ENCODE measurements around the gene CFAP97D1. TPM values are rescaled to one million over a fixed set of nuclear protein-coding genes. Genes with fewer than 3 reads are reported as not detected.
"Not testable (repeated sequence)": the region's sequence is repeated elsewhere in the genome, so short reads cannot be mapped to it uniquely, and the experiment has no call there.

Gene CFAP97D1
- total and polyA plus RNA-seq, 2 experiments from 2014 or later: 0.07 to 0.10 TPM

DNA sequence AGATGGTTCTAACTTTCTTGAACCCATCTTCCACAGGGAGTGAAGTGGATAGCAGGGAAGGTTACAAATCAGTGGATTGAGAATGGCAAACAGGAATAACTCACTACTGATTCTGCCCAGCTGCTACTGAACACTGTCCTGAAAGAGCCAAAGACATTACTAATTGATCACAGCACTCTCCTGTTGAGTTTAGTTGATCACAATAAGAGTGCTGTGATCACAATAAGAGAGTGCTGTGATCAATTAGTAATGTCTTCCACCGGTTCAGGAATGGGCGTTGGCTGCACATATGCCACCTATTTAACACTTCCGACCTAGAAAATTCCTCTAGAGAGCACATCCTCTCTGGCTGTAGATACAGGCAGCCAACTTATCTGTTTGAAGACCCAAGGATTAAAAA lies 11.4 kb downstream of the CFAP97D1 start:
- Mint-ChIP-seq H3K4me3 (no peak overlapping the region), H3K36me3 (ENCODE audit: low read depth) (no peaks in the 10 kb centered on the region), H3K9me3 (peaks cover 18% of the 10 kb centered on the region), H3K27ac (no peak overlapping the region), H3K4me1 (peaks cover 3% of the 10 kb centered on the region; the same call in 1 of the 3 replicates), H3K27me3 (ENCODE audit: insufficient read depth, low read depth, poor library complexity) (peaks cover 5% of the 10 kb centered on the region)
- TF ChIP-seq ETS1 (IDR thresholded peaks at IDR 0.05): 0 out of 2 replicates have a peak, but pooled peaks have one; percentile 44
- TF ChIP-seq CTCF (conservative IDR thresholded peaks at IDR 0.05; ENCODE audit: low read depth in 2 of 2): no peak
- no peak overlapping the region; the same call in 1 of the 2 replicates for H3K4me2 ChIP-seq
- H3K4me1 ChIP-seq (ENCODE audit: insufficient read depth): no peaks in the 10 kb centered on the region; the same call in 1 of the 2 replicates
- no peaks in the 10 kb centered on the region for H3K36me3 ChIP-seq (ENCODE audit: insufficient read depth)
- no peak overlapping the region for H3K27ac ChIP-seq (ENCODE audit: low read depth)
- ATAC-seq (peak; percentile 85), DNase-seq (ENCODE audit: low spot score) (peak; percentile 76)
- H3K9me2 ChIP-seq (ENCODE audit: insufficient read depth): no peaks in the 10 kb centered on the region
- no peaks in the 10 kb centered on the region for H3K27me3 ChIP-seq (ENCODE audit: insufficient read depth)
- H3K79me2 ChIP-seq (replicated peaks; ENCODE audit: insufficient read depth): no peaks in the 10 kb centered on the region
- H4K20me1 ChIP-seq (replicated peaks; ENCODE audit: insufficient read depth): no peaks in the 10 kb centered on the region
- no peaks in the 10 kb centered on the region for H3F3A ChIP-seq (replicated peaks; ENCODE audit: low read depth)
- no peak overlapping the region for H3K4me3 ChIP-seq
- peak overlapping the region; percentile 35; the same call in 1 of the 2 replicates for H2AFZ ChIP-seq

GRCh38 chr17:43792668-43793067 lies 12.4 kb downstream of the CFAP97D1 start:
- not testable (repeated sequence) for H3K4me3 ChIP-seq; H3K79me2 ChIP-seq (replicated peaks; ENCODE audit: insufficient read depth); ATAC-seq; H4K20me1 ChIP-seq (replicated peaks; ENCODE audit: insufficient read depth); DNase-seq (ENCODE audit: low spot score); H3K4me3 Mint-ChIP-seq; H3F3A ChIP-seq (replicated peaks; ENCODE audit: low read depth); H3K27me3 ChIP-seq (ENCODE audit: insufficient read depth); H3K36me3 ChIP-seq (ENCODE audit: insufficient read depth); H3K4me1 Mint-ChIP-seq; H2AFZ ChIP-seq; H3K4me1 ChIP-seq (ENCODE audit: insufficient read depth); H3K4me2 ChIP-seq; H3K27ac ChIP-seq (ENCODE audit: low read depth); H3K36me3 Mint-ChIP-seq (ENCODE audit: low read depth); H3K9me2 ChIP-seq (ENCODE audit: insufficient read depth); H3K27me3 Mint-ChIP-seq (ENCODE audit: insufficient read depth, low read depth, poor library complexity); H3K27ac Mint-ChIP-seq
- H3K9me3 Mint-ChIP-seq: peaks cover 29% of the 10 kb centered on the region

DNA sequence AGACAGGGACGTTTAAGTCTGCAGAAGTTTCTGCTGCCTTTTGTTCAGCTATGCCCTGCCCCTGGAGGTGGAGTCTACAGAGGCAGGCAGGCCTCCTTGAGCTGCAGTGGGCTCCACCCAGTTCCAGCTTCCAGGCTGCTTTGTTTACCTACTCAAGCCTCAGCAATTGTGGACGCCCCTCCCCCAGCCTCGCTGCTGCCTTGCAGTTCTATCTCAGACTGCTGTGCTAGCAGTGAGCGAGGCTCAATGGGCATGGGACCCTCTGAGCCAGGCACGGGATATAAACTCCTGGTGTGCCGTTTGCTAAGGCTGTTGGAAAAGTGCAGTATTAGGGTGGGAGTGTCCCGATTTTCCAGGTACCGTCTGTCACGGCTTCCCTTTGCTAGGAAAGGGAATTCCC lies 17.8 kb downstream of the CFAP97D1 start:
- not testable (repeated sequence) for ATAC-seq, H3K4me3 Mint-ChIP-seq, H3K27ac Mint-ChIP-seq

More for the DNA sequence above, 17.8 kb downstream of the CFAP97D1 start:
- H3K4me1 ChIP-seq (ENCODE audit: insufficient read depth): peaks cover 21% of the 10 kb centered on the region
- H3K27me3 Mint-ChIP-seq (ENCODE audit: insufficient read depth, low read depth, poor library complexity); H3F3A ChIP-seq (replicated peaks; ENCODE audit: low read depth); H3K9me2 ChIP-seq (ENCODE audit: insufficient read depth); H3K36me3 ChIP-seq (ENCODE audit: insufficient read depth); H2AFZ ChIP-seq; H4K20me1 ChIP-seq (replicated peaks; ENCODE audit: insufficient read depth); H3K27ac ChIP-seq (ENCODE audit: low read depth); H3K79me2 ChIP-seq (replicated peaks; ENCODE audit: insufficient read depth); H3K4me3 ChIP-seq; H3K27me3 ChIP-seq (ENCODE audit: insufficient read depth); DNase-seq (ENCODE audit: low spot score); H3K4me2 ChIP-seq: not testable (repeated sequence)
- H3K9me3 Mint-ChIP-seq: peaks cover 47% of the 10 kb centered on the region
- H3K36me3 Mint-ChIP-seq (ENCODE audit: low read depth): peaks cover 19% of the 10 kb centered on the region; the same call in 2 of the 3 replicates
- peaks cover 16% of the 10 kb centered on the region for H3K4me1 Mint-ChIP-seq

Measured in GM23338 (cell line).